ENCODE data around the gene AGPAT3.

DNA sequence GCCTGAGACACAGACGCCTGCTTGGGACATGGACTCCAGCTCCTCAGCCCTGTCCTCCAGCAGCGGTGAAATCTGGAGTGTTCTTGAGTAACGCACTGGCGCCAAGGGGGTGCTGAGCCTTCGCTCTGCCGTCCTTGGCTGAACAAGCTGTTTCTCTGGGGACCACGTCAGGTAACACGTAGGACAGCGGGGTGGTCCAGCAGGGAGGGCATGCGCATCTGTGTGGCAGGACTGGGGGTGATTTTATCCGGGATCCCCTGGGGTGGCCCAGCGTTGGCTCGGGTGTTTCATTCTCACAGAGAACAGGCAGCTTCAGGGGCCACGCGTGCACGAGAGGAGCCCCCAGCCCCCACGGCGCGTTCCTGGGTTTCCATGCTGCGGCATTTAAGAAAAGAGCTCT is 61.2 kb downstream of the AGPAT3 start:
- TF ChIP-seq, protein P1, sequence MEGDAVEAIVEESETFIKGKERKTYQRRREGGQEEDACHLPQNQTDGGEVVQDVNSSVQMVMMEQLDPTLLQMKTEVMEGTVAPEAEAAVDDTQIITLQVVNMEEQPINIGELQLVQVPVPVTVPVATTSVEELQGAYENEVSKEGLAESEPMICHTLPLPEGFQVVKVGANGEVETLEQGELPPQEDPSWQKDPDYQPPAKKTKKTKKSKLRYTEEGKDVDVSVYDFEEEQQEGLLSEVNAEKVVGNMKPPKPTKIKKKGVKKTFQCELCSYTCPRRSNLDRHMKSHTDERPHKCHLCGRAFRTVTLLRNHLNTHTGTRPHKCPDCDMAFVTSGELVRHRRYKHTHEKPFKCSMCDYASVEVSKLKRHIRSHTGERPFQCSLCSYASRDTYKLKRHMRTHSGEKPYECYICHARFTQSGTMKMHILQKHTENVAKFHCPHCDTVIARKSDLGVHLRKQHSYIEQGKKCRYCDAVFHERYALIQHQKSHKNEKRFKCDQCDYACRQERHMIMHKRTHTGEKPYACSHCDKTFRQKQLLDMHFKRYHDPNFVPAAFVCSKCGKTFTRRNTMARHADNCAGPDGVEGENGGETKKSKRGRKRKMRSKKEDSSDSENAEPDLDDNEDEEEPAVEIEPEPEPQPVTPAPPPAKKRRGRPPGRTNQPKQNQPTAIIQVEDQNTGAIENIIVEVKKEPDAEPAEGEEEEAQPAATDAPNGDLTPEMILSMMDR (IDR thresholded peaks at IDR 0.05; ENCODE audit: poor library complexity): no peak
- TF ChIP-seq EZH2 (IDR thresholded peaks at IDR 0.05; ENCODE audit: borderline replicate concordance): no peak
- no peak for TF ChIP-seq EZH2phosphoT487 (IDR thresholded peaks at IDR 0.05; ENCODE audit: low read depth, severe bottlenecking, unreplicated experiment)

Data from hepatocyte (in vitro differentiated cells).